ENCODE results near the gene CUL3.
A peak's percentile ranks its signal among the peaks of the same experiment; 100 is the strongest.
"Not testable (repeated sequence)": the region's sequence is repeated elsewhere in the genome, so short reads cannot be mapped to it uniquely, and the experiment has no call there.

CUL3 gene

DNA sequence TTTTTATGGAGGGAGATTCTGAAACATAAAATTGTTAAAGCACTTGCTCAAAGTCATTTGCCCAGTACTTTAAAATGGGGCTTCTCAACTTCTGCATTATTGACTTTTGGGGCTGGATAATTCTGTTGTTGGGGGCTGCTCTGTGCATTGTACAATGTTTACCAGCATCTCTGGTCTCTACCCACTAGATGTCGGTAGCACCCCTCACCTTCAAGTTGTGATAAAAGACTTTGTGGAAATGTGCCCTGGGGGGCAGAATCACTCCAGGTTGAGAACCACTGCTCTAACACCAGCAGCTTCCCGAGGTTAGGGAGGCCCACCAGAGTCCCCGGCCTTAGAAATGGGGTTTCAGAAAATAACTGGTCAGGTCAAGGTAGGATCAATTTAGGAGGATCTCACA, 26.8 kb upstream of the CUL3 start:
- TF ChIP-seq CTCF (IDR thresholded peaks at IDR 0.05; ENCODE audit: insufficient read depth, missing control alignments), result peak; percentile 25
- DNase-seq (ENCODE audit: insufficient read length, low spot score) (no peak), FAIRE-seq (no peak)

GRCh38 chr2:224608104-224608503, 22.9 kb upstream of the CUL3 start:
- FAIRE-seq, result no peak
- no peak for DNase-seq (ENCODE audit: insufficient read length, low spot score)
- no peak for TF ChIP-seq CTCF (IDR thresholded peaks at IDR 0.05; ENCODE audit: insufficient read depth, missing control alignments)

DNA sequence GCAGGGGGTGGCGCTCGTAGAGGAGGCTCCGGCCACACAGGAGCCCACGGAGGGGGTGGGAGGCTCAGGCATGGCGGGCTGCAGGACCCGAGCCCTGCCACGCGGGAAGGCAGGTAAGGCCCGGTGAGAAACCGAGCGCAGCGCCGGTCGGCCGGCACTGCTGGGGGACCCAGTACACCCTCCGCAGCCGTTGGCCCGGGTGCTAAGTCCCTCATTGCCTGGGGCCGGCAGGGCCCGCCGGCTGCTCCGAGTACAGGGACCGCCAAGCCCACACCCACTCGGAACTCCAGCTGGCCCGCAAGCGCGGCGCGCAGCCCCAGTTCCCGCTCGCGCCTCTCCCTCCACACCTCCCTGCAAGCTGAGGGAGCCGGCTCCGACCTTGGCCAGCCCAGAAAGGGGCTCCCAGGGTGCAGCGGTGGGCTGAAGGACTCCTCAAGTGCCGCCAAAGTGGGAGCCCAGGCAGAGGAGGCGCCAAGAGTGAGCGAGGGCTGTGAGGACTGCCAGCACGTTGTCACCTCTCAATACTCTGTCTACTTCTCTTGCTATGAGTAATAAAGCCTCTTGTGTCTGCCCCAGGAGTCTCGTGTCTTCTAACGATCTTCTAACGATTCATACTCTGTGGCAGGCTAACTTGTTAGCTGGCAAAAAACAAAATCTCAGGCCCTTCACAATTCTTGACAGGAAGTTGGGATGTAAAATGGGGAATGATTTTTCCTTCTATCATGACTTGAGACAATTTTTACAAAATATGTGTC, 18.8 kb upstream of the CUL3 start:
- DNase-seq (ENCODE audit: insufficient read length, low spot score); FAIRE-seq: not testable (repeated sequence)

DNA sequence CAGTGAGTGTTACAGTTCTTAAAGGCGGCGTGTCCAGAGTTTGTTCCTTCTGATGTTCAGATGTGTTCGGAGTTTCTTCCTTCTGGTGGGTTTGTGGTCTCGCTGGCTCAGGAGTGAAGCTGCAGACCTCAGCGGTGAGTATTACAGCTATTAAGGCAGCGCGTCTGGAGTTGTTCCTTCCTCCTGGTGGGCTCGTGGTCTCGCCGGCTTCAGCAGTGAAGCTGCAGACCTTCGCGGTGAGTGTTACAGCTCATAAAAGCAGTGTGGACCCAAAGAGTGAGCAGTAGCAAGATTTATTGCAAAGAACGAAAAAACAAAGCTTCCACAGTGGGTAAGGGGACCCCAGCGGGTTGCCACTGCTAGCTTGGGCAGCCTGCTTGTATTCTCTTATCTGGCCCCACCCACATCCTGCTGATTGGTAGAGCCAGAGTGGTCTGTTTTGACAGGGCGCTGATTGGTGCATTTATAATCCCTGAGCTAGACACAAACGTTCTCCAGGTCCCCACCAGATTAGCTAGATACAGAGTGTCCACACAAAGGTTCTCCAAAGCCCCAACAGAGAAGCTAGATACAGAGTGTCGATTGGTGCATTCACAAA, 17.7 kb upstream of the CUL3 start:
- DNase-seq (ENCODE audit: insufficient read length, low spot score); FAIRE-seq: not testable (repeated sequence)

DNA sequence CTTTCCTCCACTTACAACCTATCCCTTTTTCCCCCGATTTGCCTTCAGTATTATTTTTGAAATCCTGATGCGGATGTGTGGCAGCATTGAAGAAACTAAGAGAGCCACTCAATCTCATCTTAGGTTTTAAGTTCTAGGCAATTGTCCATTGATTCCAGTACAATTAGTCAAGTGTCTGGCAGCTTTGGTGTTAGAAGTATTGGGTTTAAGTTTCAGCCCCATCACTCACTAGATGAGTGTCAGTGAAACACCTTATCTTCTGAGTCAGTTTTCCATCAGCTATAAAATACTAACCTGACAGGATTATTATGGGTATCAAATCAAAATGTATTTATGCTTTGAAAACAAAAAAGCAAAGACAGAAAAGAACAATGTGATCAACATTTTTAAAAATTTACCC, 16.8 kb upstream of the CUL3 start:
- no peak for DNase-seq (ENCODE audit: insufficient read length, low spot score)
- no peak for FAIRE-seq
- TF ChIP-seq CTCF (IDR thresholded peaks at IDR 0.05; ENCODE audit: insufficient read depth, missing control alignments), result no peak

GRCh38 chr2:224598678-224599077, 13.5 kb upstream of the CUL3 start:
- no peak for TF ChIP-seq CTCF (IDR thresholded peaks at IDR 0.05; ENCODE audit: insufficient read depth, missing control alignments)
- no peak for FAIRE-seq
- no peak for DNase-seq (ENCODE audit: insufficient read length, low spot score)

GRCh38 chr2:224596289-224596688, 11.1 kb upstream of the CUL3 start:
- no peak for FAIRE-seq
- DNase-seq (ENCODE audit: insufficient read length, low spot score), result no peak
- no peak for TF ChIP-seq CTCF (IDR thresholded peaks at IDR 0.05; ENCODE audit: insufficient read depth, missing control alignments)

DNA sequence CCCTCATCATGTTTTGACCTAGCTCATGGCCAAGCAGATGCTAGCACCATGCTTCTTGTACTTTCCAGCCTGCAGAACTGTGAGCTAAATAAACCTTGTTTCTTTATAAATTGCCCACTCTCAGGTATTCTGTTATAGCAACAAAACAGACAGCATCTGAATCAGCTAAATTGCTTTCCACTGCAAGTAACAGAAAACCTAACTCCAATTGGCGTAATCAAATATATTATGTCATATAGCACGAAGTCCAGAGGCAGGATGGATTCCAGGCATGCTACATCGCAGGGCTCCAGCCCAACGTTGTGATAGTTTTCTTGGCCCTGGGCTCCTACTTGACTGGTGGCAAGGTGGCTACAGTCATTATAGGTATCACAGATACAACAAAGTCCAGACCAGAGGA, 10.4 kb upstream of the CUL3 start:
- no peak for FAIRE-seq

More for the DNA sequence above, 10.4 kb upstream of the CUL3 start:
- TF ChIP-seq CTCF (IDR thresholded peaks at IDR 0.05; ENCODE audit: insufficient read depth, missing control alignments), result no peak
- no peak for DNase-seq (ENCODE audit: insufficient read length, low spot score)
